Dendritic cell treated with granulocyte-macrophage colony-stimulating factor and Interleukin-4, amounts not matched to agents 40 ng/mL and 50 ng/mL, for 4 days (primary cell): Measurements from ENCODE around the gene NFE2L3.
"Not testable (repeated sequence)": the region's sequence is repeated elsewhere in the genome, so short reads cannot be mapped to it uniquely, and the experiment has no call there.

Experiments
- H3K27ac Mint-ChIP-seq: one replicate; pipeline ENCODE4 v1.8.0; 2022; ENCODE audit warnings: mild to moderate bottlenecking, mixed read lengths
- H3K27me3 Mint-ChIP-seq: one replicate; pipeline ENCODE4 v1.8.0; 2022; ENCODE audit warnings: mild to moderate bottlenecking, mixed read lengths
- H3K36me3 Mint-ChIP-seq: one replicate; pipeline ENCODE4 v1.8.0; 2022; ENCODE audit warnings: low read depth, mixed read lengths
- H3K4me1 Mint-ChIP-seq: one replicate; pipeline ENCODE4 v1.8.0; 2022; ENCODE audit warnings: low read depth, mixed read lengths
- H3K4me3 Mint-ChIP-seq: one replicate; pipeline ENCODE4 v1.8.0; 2022; ENCODE audit warnings: mild to moderate bottlenecking, moderate library complexity, mixed read lengths
- H3K9me3 Mint-ChIP-seq: one replicate; pipeline ENCODE4 v1.8.0; 2022; ENCODE audit warnings: mixed read lengths
- intact Hi-C: fragments of 100-400 bp; cut with micrococcal nuclease; formaldehyde crosslinking; loops from one replicate; pipeline ENCODE4 v1.15.0; 2022

Gene NFE2L3

GRCh38 chr7:26190417-26190869 is 38.4 kb downstream of the NFE2L3 start:
- H3K27me3 Mint-ChIP-seq: no peaks in the 10 kb centered on the region
- no peaks in the 10 kb centered on the region for H3K9me3 Mint-ChIP-seq
- intact Hi-C loops: no loop called here
- no peak overlapping the region for H3K27ac Mint-ChIP-seq
- no peak overlapping the region for H3K4me3 Mint-ChIP-seq
- H3K36me3 Mint-ChIP-seq: peaks cover 98% of the 10 kb centered on the region
- peaks cover 37% of the 10 kb centered on the region for H3K4me1 Mint-ChIP-seq

GRCh38 chr7:26191233-26191973 is 39.4 kb downstream of the NFE2L3 start:
- Mint-ChIP-seq H3K36me3 (peaks cover 99% of the 10 kb centered on the region), H3K27me3 (no peaks in the 10 kb centered on the region), H3K4me1 (peaks cover 45% of the 10 kb centered on the region), H3K4me3 (no peak overlapping the region), H3K9me3 (no peaks in the 10 kb centered on the region), H3K27ac (no peak overlapping the region)
- intact Hi-C loops: no loop called here

- Mint-ChIP-seq H3K4me3 (no peak overlapping the region), H3K27me3 (no peaks in the 10 kb centered on the region), H3K4me1 (peaks cover 52% of the 10 kb centered on the region), H3K27ac (no peak overlapping the region), H3K9me3 (no peaks in the 10 kb centered on the region), H3K36me3 (peaks cover 100% of the 10 kb centered on the region)
- intact Hi-C loops: no loop called here
Observed at GRCh38 chr7:26191974-26192479, 40.0 kb downstream of the NFE2L3 start.

GRCh38 chr7:26192485-26193087 is 40.6 kb downstream of the NFE2L3 start:
- intact Hi-C loops: no loop called here
- Mint-ChIP-seq H3K4me3 (no peak overlapping the region), H3K36me3 (peaks cover 100% of the 10 kb centered on the region), H3K27me3 (no peaks in the 10 kb centered on the region), H3K27ac (peak overlapping the region; percentile 63), H3K4me1 (peaks cover 56% of the 10 kb centered on the region), H3K9me3 (no peaks in the 10 kb centered on the region)

GRCh38 chr7:26193432-26194207 is 41.6 kb downstream of the NFE2L3 start:
- Mint-ChIP-seq H3K4me3 (peak overlapping the region; percentile 32), H3K9me3 (no peaks in the 10 kb centered on the region), H3K4me1 (peaks cover 51% of the 10 kb centered on the region), H3K27me3 (no peaks in the 10 kb centered on the region), H3K27ac (peak overlapping the region; percentile 63), H3K36me3 (peaks cover 99% of the 10 kb centered on the region)
- intact Hi-C loops: no loop called here

GRCh38 chr7:26194764-26195163 is 42.8 kb downstream of the NFE2L3 start:
- peak overlapping the region; percentile 46 for H3K4me3 Mint-ChIP-seq
- H3K9me3 Mint-ChIP-seq, intact Hi-C loops, H3K27me3 Mint-ChIP-seq: not testable (repeated sequence)
- peaks cover 50% of the 10 kb centered on the region for H3K4me1 Mint-ChIP-seq
- H3K27ac Mint-ChIP-seq: peak overlapping the region; percentile 63
- H3K36me3 Mint-ChIP-seq: peaks cover 99% of the 10 kb centered on the region

- H3K9me3 Mint-ChIP-seq: no peaks in the 10 kb centered on the region
- H3K27me3 Mint-ChIP-seq: no peaks in the 10 kb centered on the region
- intact Hi-C loops: no loop called here
- no peak overlapping the region for H3K4me3 Mint-ChIP-seq
- H3K36me3 Mint-ChIP-seq: peaks cover 99% of the 10 kb centered on the region
- H3K27ac Mint-ChIP-seq: no peak overlapping the region
- H3K4me1 Mint-ChIP-seq: peaks cover 50% of the 10 kb centered on the region
Observed at GRCh38 chr7:26195182-26195581, 43.2 kb downstream of the NFE2L3 start.

GRCh38 chr7:26195867-26196657 is 44.1 kb downstream of the NFE2L3 start:
- intact Hi-C loops: no loop called here
- peaks cover 50% of the 10 kb centered on the region for H3K4me1 Mint-ChIP-seq
- peak overlapping the region; percentile 71 for H3K4me3 Mint-ChIP-seq
- no peaks in the 10 kb centered on the region for H3K27me3 Mint-ChIP-seq
- peak overlapping the region; percentile 100 for H3K27ac Mint-ChIP-seq
- H3K36me3 Mint-ChIP-seq: peaks cover 99% of the 10 kb centered on the region
- H3K9me3 Mint-ChIP-seq: no peaks in the 10 kb centered on the region

GRCh38 chr7:26197153-26198115 is 45.4 kb downstream of the NFE2L3 start:
- no peaks in the 10 kb centered on the region for H3K9me3 Mint-ChIP-seq
- H3K36me3 Mint-ChIP-seq: peaks cover 88% of the 10 kb centered on the region
- H3K4me3 Mint-ChIP-seq: peak overlapping the region; percentile 99
- intact Hi-C loops: no loop called here
- H3K27me3 Mint-ChIP-seq: no peaks in the 10 kb centered on the region
- peak overlapping the region; percentile 100 for H3K27ac Mint-ChIP-seq
- H3K4me1 Mint-ChIP-seq: peaks cover 44% of the 10 kb centered on the region

- peak overlapping the region; percentile 100 for H3K27ac Mint-ChIP-seq
- H3K4me1 Mint-ChIP-seq: peaks cover 36% of the 10 kb centered on the region
- H3K27me3 Mint-ChIP-seq: no peaks in the 10 kb centered on the region
- H3K36me3 Mint-ChIP-seq: peaks cover 80% of the 10 kb centered on the region
- no peaks in the 10 kb centered on the region for H3K9me3 Mint-ChIP-seq
- H3K4me3 Mint-ChIP-seq: peak overlapping the region; percentile 99
- intact Hi-C loops: no loop called here
Observed at GRCh38 chr7:26198133-26198780, 46.3 kb downstream of the NFE2L3 start.

- intact Hi-C loops: no loop called here
- Mint-ChIP-seq H3K4me3 (peak overlapping the region; percentile 99), H3K4me1 (peaks cover 36% of the 10 kb centered on the region), H3K27ac (peak overlapping the region; percentile 100), H3K27me3 (no peaks in the 10 kb centered on the region), H3K9me3 (no peaks in the 10 kb centered on the region), H3K36me3 (peaks cover 75% of the 10 kb centered on the region)
Observed at GRCh38 chr7:26198781-26199169, 46.8 kb downstream of the NFE2L3 start.

- Mint-ChIP-seq H3K27me3 (no peaks in the 10 kb centered on the region), H3K36me3 (peaks cover 72% of the 10 kb centered on the region), H3K4me1 (peaks cover 36% of the 10 kb centered on the region), H3K9me3 (no peaks in the 10 kb centered on the region), H3K4me3 (peak overlapping the region; percentile 99), H3K27ac (peak overlapping the region; percentile 100)
- intact Hi-C loops: loop anchor here (2.0 to 5.0 kb wide), 4 partner anchors 93 to 302 kb away; partner anchors contain the start of gene SNX10
Observed at GRCh38 chr7:26199301-26200037, 47.5 kb downstream of the NFE2L3 start.
